A673 (cell line): Measurements from ENCODE around the gene HOXA6. TPM values are rescaled to one million over a fixed set of nuclear protein-coding genes. Genes with fewer than 3 reads are reported as not detected.
A peak's percentile ranks its signal among the peaks of the same experiment; 100 is the strongest.

Experiments
- BruUV-seq: library from RNA; stranded (reverse); fragments of 400-500 nt; replicated peaks from 2 replicates; lab custom pipeline; 2021; lab: Mats Ljungman, UMichigan
- CTCF ChIA-PET: fragments of 300-600 bp; sonication (Branson Sonifier 250); formaldehyde crosslinking; loops from one replicate; lab custom pipeline; 2022; ENCODE audit warnings: antibody characterized with exemption; lab: Charles Lee
- POLR2A ChIA-PET: fragments of 300-600 bp; sonication (Branson Sonifier 250); formaldehyde crosslinking; loops from one replicate; lab custom pipeline; 2022; ENCODE audit warnings: antibody characterized with exemption; ENCODE audit not compliant: low non-redundant PET; lab: Charles Lee
- DNase-seq: peaks from one replicate; pipeline ENCODE4 v3.0.0-alpha.2; 2015; ENCODE audit warnings: low spot score
- H3K27ac ChIP-seq: fragments of 200-600 bp; sonication (generic); 2 replicates; pipeline ENCODE4 v1.5.1; 2016; ENCODE audit warnings: mixed run types, low read depth, mild to moderate bottlenecking, mixed read lengths, antibody characterized with exemption, low read length; ENCODE audit not compliant: poor library complexity, severe bottlenecking
- H3K27me3 ChIP-seq: fragments of 200-600 bp; sonication (generic); replicated peaks from 2 replicates; pipeline ENCODE4 v1.6.1; 2017; ENCODE audit warnings: mixed run types, low read depth, mild to moderate bottlenecking, mixed read lengths, antibody characterized with exemption, low read length; ENCODE audit not compliant: insufficient read depth, poor library complexity
- H3K36me3 ChIP-seq: fragments of 200-600 bp; sonication (generic); 2 replicates; pipeline ENCODE4 v1.6.1; 2016; ENCODE audit warnings: mixed run types, mild to moderate bottlenecking, mixed read lengths, antibody characterized with exemption, low read length; ENCODE audit not compliant: insufficient read depth, poor library complexity, severe bottlenecking
- H3K4me1 ChIP-seq: fragments of 200-600 bp; sonication (generic); 2 replicates; pipeline ENCODE4 v1.6.1; 2017; ENCODE audit warnings: mixed run types, mild to moderate bottlenecking, mixed read lengths, antibody characterized with exemption, low read length; ENCODE audit not compliant: insufficient read depth, poor library complexity, severe bottlenecking
- H3K4me3 ChIP-seq: fragments of 200-600 bp; sonication (generic); 2 replicates; pipeline ENCODE4 v1.5.1; 2016; ENCODE audit warnings: low read depth, mixed run types, mild to moderate bottlenecking, mixed read lengths, low read length; ENCODE audit not compliant: poor library complexity, severe bottlenecking
- H3K9me3 ChIP-seq: fragments of 200-600 bp; sonication (generic); 2 replicates; pipeline ENCODE4 v1.6.1; 2016; ENCODE audit warnings: mixed run types, low read depth, mild to moderate bottlenecking, mixed read lengths, antibody characterized with exemption, low read length; ENCODE audit not compliant: poor library complexity, severe bottlenecking
- CTCF ChIP-seq: fragments of 300-800, 200-600 bp; sonication (generic); conservative IDR thresholded peaks from 2 replicates; pipeline ENCODE4 v1.5.1; 2017; ENCODE audit warnings: low read depth, mild to moderate bottlenecking, antibody characterized with exemption, low read length, moderate library complexity, mixed read lengths
- EZH2 ChIP-seq: fragments of 200-600 bp; sonication (generic); IDR thresholded peaks from 2 replicates; pipeline ENCODE4 v1.6.1; 2017; ENCODE audit warnings: borderline replicate concordance, low read depth, mild to moderate bottlenecking, mixed read lengths, antibody characterized with exemption, low read length; ENCODE audit not compliant: poor library complexity, severe bottlenecking
- intact Hi-C: fragments of 100-400 bp; cut with micrococcal nuclease; formaldehyde crosslinking; loops from one replicate; pipeline ENCODE4 v1.10.0; 2022; ENCODE audit not compliant: unreplicated experiment
- total RNA-seq: library from RNA; stranded (reverse); gene quantifications from 2 replicates; pipeline ENCODE4 v1.2.3, GENCODE V29; 2021

HOXA6 gene
- total RNA-seq, 1 experiment from 2014 or later, result not detected

DNA sequence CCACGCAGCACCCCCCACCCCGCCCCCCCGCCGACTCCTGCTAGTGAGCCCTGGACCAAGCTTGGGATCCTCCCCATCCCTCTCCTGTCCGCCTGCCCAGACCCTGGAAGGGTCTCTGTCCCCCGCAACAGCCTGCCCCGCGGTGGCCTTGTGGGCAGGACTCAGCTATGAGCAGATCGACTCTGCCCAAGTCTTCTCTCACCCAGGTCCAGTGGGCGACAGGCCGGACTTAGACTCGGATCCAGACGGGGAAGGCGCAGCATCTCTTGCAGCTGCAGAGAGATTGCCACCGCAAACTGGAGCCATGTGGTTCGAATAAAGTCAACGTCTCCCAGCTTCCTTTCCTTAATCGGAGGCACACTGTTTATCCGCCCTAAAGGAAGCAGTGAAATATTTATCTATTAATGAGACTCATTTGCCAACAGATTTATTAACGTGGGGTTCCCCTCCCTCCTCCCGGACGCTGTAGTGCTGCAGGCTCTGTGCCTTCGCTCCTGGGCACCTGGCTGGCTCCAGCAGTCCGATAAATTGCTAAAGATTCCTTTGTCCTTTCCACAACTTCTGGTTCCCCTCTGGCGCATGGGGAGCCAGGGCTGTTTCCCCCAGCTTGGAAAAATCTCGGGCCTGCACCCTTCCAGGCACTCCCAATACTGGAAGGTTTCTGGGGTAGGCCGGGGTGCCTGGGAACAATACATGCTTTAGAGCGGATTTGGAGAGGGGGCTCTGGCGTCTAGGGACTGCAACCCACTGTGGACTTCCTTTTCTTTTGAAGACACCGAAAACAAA lies 9.5 kb upstream of the HOXA6 start:
- peak overlapping the region; percentile 49 for H3K4me3 ChIP-seq
- no peaks in the 10 kb centered on the region for H3K36me3 ChIP-seq
- no TSS peak for BruUV-seq
- intact Hi-C loops, result no loop called here
- no peak for TF ChIP-seq EZH2
- TF ChIP-seq CTCF, result no peak
- CTCF ChIA-PET, result no interaction called here
- no peak overlapping the region for H3K27ac ChIP-seq
- peaks cover 7% of the 10 kb centered on the region for H3K4me1 ChIP-seq
- H3K27me3 ChIP-seq, result peaks cover 63% of the 10 kb centered on the region
- POLR2A ChIA-PET, result no interaction called here
- no peak for DNase-seq
- H3K9me3 ChIP-seq, result no peaks in the 10 kb centered on the region

GRCh38 chr7:27156508-27156898 lies 8.9 kb upstream of the HOXA6 start, which contains the start of gene HOXA7:
Gene HOXA7, minus strand, starts transcription at chr7:27156675. Its CDS starts 130 bp downstream, at chr7:27156545.
- ChIA-PET CTCF (no interaction called here), POLR2A (no interaction called here)
- intact Hi-C loops, result no loop called here
- H3K9me3 ChIP-seq, result no peaks in the 10 kb centered on the region
- H3K27me3 ChIP-seq, result peaks cover 70% of the 10 kb centered on the region
- no peak within 1 kb of the TSS for H3K27ac ChIP-seq
- peaks cover 7% of the 10 kb centered on the region for H3K4me1 ChIP-seq
- no peaks in the 10 kb centered on the region for H3K36me3 ChIP-seq
- H3K4me3 ChIP-seq, result peak within 1 kb of the TSS; percentile 49
- no TSS peak for BruUV-seq
- DNase-seq, result peak; percentile 41
- TF ChIP-seq CTCF (no peak), EZH2 (no peak)

DNA sequence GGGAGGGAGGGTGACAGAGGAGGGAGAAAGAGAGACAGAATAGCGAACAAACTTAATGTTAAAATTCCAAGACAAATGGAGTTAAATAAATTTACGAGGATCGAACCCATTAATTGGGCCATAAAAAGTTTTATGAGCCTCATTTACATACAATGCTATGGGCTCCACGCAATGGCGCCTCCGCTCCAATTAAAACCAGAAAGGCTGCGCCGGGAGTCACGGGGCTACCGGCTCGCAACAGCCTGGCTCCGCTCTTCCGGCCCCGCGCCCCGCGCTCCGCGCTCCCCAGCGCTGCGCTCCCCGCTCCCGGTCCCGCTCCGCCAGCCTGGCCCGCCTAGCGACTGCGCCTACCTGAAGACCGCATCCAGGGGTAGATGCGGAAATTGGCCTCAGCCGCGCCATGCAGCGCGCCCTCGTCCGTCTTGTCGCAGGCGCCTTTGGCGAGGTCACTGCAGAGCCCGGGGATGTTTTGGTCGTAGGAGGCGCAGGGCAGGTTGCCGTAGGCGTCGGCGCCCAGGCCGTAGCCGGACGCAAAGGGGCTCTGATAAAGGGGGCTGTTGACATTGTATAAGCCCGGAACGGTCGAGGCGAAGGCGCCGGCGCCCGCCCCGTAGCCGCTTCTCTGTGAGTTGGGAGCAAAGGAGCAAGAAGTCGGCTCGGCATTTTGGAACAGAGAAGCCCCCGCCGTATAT lies 8.4 kb upstream of the HOXA6 start:
- no peak for DNase-seq
- ChIA-PET POLR2A (no interaction called here), CTCF (no interaction called here)
- H3K36me3 ChIP-seq, result no peaks in the 10 kb centered on the region
- TF ChIP-seq EZH2, result peak; percentile 95
- no peak for TF ChIP-seq CTCF
- peaks cover 75% of the 10 kb centered on the region for H3K27me3 ChIP-seq
- no TSS peak for BruUV-seq
- peaks cover 7% of the 10 kb centered on the region for H3K4me1 ChIP-seq
- no peaks in the 10 kb centered on the region for H3K9me3 ChIP-seq
- H3K4me3 ChIP-seq, result peak overlapping the region; percentile 49
- H3K27ac ChIP-seq, result no peak overlapping the region
- intact Hi-C loops, result no loop called here
